Kidney capillary endothelial cell (primary cell): ENCODE measurements around the gene PTPA.

Source experiments
- DNase-seq: peaks from one replicate; pipeline ENCODE4 v3.0.0-alpha.2; 2018; ENCODE audit warnings: low spot score

Gene PTPA

DNA sequence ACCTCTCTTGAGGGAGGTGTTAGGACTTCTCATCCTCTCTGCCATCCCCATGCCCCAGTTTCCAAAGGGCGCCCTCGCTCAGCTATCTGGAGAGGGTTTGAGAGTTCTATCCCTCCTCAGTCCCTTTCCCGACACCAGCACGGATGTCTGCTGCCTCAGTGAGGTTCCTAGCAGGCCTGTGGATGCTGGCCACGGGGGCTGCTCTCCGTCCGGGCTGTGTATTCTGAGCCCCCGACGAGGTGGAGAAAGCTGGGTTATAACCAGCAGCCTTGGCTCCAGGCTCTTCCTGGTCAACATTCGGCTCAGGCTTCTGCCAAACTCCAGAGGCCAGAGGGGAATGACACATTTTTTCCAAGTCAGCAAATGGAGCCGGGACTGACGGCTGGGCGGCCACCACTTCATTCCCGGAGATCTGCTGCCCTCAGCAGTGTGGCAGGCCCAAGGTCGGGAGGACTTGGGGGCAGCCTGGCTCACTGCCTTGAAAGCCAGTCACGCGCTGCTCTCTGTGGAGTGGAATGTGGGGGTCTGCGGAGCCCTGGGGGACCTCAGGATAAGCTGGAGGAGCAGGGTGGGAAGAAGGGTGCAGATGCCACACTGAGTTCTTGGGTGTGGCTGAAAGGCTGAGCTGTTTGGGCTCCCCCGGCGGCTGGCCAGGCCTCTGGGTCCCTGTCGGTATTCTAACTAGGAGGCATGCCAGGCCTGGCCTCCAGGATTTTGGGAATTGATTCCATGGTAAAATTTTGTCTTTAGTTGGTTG lies 27.4 kb downstream of the PTPA start:
- peak; percentile 40 for DNase-seq

DNA sequence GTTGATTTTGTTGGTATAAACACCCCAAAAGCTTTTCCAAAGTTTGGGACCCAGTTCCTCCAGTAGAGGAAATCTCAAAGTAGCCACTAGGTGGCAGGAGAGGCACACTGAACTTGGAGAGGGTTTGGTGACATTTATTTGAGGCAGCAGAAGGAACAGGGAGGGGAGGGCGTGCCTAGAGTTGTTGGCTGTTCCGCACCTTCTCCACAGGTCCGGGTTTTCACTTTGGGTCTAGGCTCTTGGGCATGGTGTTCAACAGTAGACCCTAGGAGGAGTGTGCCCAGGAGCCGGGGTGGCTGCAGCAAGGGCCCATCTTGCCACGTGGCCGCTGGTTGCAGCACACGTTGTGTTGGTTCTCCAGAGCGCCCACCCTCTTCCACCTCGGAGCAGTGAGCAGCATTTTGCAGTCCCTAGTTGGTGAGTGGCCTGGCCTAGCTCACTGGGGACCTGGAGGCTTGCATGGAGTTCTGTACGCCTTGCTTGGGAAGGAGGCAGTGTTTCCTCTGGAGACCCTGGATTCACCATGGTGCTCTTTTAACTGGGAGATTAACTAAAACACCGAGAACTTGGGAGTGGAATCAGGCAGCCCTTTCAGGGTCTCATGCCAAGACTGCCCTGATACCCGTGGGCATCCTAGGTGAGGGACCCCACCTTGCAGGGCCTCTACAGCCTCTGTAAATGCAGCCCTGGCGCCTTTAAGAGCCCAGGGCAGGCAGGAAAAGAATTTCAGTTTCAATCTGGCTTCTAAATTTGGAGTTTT lies 28.2 kb downstream of the PTPA start:
- peak; percentile 90 for DNase-seq

DNA sequence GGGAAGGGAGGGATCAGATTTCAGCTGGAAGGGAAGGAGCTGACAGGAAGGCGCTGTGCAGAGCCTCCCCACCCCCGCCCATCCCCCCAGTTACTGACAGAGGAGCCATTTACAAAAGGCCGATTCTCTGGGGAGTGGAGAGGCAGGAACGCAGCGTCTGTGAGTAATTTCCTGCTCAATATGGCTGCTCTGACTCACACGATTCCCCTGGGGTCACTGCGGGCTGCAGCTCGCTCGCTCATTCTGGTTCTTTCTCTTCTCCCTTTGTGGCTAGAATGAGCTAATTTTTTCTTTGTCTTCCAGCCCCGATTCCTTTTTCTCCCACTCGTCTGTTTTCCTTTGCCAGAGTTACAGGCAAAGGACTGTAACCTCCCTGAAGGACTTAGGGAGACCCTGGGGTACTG lies 28.8 kb downstream of the PTPA start:
- DNase-seq = peak; percentile 99

- DNase-seq = peak; percentile 52
These were observed 29.3 kb downstream of the PTPA start for GRCh38 chr9:129140397-129141065.

- peak; percentile 63 for DNase-seq
These were observed 30.1 kb downstream of the PTPA start for GRCh38 chr9:129141066-129142041.

DNA sequence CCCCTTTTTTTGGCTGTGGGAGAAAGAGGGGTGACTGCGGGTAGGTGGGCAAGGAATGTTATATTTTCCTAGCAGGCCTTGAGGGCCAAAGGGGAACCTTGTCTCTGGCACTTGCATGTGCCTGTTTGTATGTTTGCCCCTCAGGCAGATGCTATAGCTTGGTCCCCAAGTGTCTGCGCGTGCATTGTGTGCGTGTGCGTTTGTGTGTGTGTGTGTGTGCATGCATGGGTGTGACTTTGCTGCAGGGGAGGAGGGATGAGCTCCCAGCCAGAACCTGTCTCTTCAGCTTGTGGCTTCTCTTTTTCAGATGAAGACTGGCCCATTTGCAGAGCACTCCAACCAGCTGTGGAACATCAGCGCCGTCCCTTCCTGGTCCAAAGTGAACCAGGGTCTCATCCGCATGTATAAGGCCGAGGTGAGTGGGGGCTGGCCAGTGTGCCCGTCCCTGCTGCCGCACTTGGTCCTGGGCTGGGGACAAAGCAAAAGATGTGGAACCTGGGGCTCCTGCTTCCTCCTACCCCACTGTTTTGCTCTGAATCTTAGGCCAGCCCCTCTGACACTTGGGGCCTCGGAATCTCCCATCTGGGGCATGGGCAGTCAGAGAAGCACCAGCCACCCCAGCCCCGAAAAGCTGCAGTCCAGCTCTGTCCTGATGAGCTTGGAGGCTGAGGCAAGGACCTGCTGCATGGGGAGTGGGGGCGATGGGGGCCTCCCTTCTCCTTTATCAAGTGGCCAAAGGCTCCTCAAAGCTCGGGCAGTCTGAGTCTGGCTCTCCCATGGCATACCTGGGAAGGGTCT lies 31.1 kb downstream of the PTPA start:
- DNase-seq = no peak

GRCh38 chr9:129143031-129143927 lies 32.1 kb downstream of the PTPA start:
- DNase-seq = peak; percentile 95

- DNase-seq = no peak
These were observed 34.1 kb downstream of the PTPA start for GRCh38 chr9:129145316-129145715.

DNA sequence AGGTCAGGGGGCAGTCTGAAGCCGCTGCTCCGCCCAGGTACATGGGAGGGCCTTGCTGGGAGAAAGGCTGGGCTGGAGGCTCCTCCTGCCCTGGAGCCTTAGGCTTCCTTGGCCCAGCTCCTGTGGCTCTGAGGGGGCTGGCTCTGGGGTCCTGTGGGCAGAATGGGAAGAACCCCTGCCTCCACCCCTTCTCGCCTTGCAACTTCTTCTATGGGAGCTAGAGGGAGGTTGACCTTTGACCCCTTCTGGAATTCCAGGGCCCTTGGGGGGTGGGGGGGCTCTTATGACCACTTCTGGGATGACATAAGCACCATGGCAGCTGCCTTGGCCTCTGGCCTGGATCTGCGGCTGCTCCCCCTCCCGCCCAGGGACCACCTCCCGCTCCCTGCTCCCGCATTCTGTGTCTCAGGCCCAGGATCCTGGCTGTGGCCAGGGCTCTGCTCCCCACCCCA lies 34.7 kb downstream of the PTPA start:
- no peak for DNase-seq

DNA sequence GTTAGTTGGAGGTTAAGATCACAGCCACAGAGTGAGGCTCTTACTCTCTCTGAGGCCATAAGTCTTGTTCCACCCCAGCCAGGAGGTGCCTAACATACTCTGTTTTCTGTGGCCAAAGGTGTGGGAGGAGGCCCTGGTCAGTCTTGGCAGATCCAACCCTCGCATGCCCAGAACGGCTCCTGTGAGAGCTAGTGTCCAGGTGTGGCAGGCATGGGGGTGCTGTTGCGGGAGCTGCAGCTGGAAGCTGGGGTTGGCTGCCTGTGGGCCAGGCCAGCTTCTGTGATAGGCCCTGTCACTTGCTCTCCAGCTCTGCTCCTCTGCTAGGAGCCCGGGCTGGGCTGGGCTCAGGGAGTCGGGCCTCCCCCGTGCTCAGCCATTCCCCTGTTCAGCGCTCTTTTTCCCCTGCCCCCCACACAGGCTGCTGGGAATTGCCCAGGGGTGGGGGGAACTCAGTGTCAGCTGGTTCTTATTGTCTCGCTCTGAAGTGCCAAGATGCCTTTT lies 35.3 kb downstream of the PTPA start:
- no peak for DNase-seq

DNA sequence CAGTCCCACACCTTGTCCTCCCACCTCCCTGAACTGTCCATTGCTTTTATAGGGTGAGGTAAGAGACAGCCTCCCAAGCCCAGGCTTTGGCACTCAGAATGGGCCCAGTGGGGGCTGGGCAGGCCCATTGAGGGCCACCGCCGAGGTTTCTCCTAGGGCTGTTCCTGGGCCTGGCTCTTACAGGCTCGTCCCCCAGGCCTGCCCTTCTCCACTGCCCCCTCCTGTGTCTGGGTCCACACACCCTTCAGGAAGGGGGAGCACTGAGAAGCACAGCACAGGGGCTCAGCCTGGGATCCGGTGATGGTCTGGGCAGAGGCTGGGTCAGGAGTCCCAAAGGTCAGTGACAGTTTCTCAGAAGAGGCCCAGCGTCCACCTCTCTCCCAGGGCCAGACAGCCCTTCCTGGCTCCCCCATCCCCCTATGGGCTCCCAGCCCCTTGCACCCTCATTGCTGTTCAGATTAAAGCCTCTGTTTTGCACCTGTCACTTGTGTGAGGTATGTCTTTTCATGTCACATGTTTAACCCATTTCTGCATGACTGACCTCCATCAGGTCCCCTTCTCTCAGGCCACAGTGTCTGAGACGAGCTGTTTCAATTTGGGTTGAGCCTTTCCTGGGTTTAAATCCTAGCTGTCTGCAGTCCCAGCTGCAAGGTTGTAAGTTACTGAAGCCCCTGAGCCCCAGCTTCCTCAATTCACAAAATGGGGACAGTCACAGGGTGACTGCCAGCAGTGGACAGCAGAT lies 37.4 kb downstream of the PTPA start:
- DNase-seq = no peak

GRCh38 chr9:129149442-129149841 lies 38.2 kb downstream of the PTPA start:
- no peak for DNase-seq

GRCh38 chr9:129150122-129150521 lies 38.9 kb downstream of the PTPA start:
- no peak for DNase-seq

DNA sequence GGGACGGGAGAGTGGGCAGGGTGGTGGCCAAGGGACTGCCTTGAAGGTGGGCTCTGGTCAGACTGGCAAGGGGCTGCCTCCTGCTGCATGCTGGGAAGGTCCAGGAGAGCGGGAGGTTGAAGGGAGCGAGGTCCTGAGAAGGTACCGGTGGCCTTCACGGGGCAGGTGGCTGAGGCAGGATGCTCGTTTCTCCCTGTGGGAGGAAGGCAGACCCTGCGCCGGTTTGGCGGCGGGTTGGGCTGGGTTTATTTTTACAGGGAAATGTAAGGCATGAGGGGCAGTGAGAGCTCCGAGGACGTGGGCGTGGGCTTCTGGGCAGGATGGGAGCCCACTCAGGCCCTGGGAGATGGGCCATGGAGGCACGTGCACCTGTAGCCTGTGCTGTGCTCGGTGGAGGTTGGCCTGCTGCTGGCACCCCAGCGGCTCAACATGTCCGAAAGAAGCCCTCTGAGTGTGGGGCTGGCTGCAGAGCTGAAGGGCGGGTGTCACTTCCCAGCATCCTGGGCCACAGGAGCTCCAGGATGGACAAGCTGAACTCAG lies 39.5 kb downstream of the PTPA start:
- DNase-seq = no peak

GRCh38 chr9:129151469-129151868 lies 40.3 kb downstream of the PTPA start:
- no peak for DNase-seq

DNA sequence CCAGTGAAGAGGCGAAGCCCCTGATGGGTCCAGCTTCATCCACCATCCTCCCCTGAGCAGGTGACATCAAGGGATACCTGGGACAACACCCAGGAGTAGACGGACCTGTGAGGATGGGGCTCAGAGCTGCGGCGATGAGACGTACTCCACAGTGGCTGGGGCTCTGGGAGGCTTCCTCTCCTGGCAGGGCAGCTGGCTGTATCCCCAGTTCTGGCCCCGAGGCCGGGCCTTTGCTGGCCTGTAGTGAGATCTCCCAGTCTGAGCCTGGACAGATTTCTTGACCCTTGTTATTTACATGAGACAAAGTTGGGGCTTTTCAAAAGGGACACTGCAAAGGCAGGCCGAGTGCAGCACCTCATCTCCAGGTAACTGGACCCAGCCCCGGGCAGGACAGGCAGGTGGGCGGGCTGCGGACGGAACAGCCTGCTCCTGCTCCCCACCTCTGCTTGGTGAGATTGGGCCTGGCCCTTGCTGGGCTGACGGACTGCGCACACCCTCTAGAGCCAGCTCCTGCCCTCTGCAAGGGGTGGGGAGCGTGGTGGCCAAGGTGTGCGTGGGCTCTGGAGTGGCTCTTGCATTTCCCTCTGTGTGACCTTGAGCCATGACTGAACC lies 43.8 kb downstream of the PTPA start:
- DNase-seq = no peak

GRCh38 chr9:129156163-129156562 lies 44.9 kb downstream of the PTPA start:
- DNase-seq = no peak
